CD4-positive, alpha-beta T cell treated with Interleukin-15 for 1 hour (primary cell): ENCODE data around the gene PTK7.

ENCODE experiments used
- DNase-seq: peaks from one replicate; pipeline ENCODE4 v3.0.0-alpha.2; 2020

PTK7 gene

GRCh38 chr6:43181942-43182860, 106.1 kb downstream of the PTK7 start, which contains the start of gene CUL9:
CUL9 (plus strand) TSS chr6:43182196; CDS start chr6:43184311, 2,115 bp downstream.
- DNase-seq: peak; percentile 80

DNA sequence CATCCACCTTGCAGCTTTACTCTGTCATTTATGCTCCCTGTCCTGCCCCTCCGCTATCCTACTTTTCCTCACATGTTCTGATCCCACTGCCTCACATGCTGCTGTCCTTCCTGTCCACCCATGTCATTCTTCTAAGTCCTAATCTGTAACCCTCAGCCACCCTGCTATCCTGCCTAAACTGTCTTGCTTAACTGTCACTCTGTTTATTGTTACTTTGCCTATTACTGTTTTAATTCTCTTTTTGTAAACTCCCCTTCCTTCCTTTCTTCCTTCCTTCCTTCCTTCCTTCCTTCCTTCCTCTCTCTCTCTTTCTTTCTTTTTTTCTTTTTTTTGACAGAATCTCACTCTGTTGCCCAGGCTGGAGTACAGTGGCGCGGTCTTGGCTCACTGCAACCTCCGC, 107.3 kb downstream of the PTK7 start:
- DNase-seq: no peak

DNA sequence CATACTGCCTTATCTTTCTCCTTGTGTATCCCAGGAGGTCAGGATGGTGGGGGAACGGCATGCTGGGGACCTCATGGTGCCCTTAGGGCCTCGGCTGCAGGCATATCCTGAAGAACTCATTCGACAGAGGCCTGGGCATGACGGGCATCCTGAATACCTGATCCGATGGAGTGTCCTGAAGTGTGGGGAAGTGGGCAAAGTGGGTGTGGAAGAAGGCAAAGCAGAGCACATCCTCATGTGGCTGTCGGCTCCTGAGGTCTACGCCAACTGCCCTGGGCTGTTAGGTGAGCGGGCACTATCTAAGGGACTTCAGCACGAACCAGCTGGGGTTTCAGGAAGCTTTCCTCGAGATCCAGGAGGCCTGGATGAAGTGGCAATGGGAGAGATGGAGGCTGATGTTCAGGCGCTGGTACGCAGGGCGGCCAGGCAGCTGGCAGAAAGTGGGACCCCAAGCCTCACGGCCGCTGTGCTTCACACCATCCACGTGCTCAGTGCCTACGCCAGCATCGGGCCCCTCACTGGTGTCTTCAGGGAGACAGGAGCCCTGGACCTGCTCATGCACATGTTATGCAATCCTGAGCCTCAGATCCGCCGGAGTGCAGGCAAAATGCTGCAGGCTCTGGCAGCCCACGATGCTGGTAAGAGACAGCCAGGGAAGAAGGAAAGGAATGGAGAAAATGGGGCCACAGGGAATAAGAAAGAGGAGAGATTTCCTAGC, 108.3 kb downstream of the PTK7 start:
- no peak for DNase-seq

- no peak for DNase-seq
Measured at GRCh38 chr6:43185391-43185985, 109.4 kb downstream of the PTK7 start.

GRCh38 chr6:43186019-43186418, 109.9 kb downstream of the PTK7 start:
- no peak for DNase-seq

GRCh38 chr6:43186706-43187105, 110.6 kb downstream of the PTK7 start:
- no peak for DNase-seq

DNA sequence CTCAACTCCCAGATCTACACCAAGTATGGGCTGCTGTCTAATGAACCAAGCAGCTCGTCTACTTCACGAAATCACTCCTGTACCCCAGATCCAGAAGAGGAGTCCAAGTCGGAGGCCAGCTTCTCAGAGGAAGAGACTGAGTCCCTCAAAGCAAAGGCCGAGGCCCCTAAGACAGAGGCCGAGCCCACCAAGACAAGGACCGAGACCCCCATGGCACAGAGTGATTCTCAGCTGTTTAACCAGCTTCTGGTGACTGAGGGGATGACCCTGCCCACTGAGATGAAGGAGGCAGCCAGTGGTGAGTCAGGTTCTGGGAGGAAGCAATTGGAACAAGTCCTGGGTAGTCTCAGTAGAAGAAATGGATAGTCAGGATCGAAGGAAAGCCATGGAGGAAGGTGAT, 111.7 kb downstream of the PTK7 start:
- no peak for DNase-seq

DNA sequence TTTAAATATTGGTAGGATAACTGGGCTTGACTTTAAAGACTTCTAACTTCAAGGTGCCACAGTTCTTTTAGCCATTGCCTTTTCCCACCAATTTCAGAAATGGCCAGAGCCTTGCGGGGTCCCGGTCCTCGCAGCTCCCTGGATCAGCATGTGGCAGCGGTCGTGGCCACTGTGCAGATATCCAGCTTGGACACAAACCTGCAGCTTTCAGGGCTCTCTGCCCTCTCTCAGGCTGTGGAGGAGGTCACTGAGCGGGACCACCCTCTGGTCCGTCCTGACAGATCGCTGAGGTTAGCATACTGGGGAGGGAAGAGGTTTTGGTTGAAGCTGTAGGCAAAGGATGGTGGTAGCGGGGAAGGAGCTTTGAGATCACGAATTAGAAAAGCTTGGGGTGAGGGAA, 112.3 kb downstream of the PTK7 start:
- no peak for DNase-seq

DNA sequence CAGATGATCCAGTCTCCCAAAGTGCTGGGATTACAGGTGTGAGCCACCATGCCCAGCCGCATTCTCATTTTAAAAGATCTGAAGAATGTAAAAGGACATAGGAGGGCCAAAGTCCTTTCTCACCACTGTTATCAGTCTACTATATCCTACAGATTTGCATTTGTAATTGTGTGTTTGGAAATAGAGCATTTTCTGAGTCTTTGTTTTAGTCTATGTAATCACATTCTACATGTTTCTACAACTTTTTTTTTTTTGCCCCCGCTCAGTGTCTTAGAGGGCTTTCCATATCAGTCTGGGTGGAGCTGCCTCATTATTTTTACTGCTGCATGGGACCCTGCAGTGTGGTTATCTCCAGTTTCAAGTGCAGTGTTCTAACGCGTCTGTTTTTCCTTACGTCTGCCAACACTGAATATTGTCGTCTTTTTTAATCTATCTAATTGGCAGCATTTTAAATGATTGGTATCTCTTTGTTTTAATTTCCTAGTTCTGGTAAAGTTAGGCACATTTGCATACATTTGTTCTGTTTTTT, 113.7 kb downstream of the PTK7 start:
- no peak for DNase-seq

DNA sequence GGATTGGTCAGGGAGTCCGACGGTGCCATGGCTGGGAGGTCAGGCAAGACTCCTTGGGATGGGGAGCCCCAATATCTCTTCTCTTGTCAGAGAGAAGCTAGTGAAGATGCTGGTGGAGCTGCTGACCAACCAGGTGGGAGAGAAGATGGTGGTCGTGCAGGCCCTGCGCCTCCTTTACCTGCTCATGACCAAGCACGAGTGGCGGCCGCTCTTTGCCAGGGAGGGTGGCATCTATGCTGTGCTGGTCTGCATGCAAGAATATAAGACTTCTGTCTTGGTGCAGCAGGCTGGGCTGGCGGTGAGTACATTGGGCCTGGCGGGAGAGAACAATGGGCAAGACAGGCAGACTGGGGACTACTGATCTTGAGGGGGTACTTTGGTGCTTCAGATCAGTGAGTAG, 116.8 kb downstream of the PTK7 start:
- no peak for DNase-seq

DNA sequence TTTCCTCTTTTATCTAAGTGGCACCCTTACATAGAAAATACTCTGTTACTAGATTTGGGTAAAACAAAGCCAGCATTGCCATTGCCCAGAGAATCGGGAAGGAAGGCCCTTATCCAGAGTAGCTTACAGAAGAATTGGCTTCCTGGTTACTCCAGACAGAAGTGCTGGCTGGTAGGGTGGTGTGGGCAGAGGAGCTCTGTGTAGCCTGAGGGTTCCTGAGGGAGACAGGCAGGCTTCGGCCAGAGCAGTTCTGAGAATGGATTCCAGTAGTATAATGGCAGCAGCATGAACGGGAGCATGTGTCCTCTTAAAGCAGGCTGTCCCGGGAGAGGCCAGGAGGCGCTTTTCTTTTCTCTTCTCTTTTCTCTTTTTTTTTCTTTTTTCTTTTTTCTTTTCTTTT, 117.8 kb downstream of the PTK7 start:
- no peak for DNase-seq

GRCh38 chr6:43196337-43196736, 120.2 kb downstream of the PTK7 start:
- no peak for DNase-seq

- no peak for DNase-seq
Measured at GRCh38 chr6:43199912-43200311, 123.8 kb downstream of the PTK7 start.

GRCh38 chr6:43200541-43200940, 124.4 kb downstream of the PTK7 start:
- no peak for DNase-seq

DNA sequence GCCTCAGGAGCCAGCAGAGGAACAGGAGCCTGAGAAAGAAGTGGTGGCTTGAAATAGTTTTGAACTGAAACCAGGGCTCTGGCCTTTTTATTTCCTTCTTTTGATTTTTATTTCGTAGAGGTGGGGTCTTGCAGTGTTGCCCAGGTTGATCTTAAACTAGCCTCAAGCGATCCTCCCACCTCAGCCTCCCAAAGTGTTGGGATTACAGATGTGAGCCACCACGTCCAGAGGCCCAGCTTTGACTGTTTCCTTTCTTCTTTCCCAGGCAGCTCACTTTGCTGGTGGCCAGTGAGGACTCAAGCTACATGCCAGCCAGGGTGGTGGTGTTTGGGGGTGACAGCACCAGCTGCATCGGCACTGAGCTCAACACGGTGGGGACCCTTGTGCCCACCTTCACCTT, 126.3 kb downstream of the PTK7 start:
- DNase-seq: no peak

DNA sequence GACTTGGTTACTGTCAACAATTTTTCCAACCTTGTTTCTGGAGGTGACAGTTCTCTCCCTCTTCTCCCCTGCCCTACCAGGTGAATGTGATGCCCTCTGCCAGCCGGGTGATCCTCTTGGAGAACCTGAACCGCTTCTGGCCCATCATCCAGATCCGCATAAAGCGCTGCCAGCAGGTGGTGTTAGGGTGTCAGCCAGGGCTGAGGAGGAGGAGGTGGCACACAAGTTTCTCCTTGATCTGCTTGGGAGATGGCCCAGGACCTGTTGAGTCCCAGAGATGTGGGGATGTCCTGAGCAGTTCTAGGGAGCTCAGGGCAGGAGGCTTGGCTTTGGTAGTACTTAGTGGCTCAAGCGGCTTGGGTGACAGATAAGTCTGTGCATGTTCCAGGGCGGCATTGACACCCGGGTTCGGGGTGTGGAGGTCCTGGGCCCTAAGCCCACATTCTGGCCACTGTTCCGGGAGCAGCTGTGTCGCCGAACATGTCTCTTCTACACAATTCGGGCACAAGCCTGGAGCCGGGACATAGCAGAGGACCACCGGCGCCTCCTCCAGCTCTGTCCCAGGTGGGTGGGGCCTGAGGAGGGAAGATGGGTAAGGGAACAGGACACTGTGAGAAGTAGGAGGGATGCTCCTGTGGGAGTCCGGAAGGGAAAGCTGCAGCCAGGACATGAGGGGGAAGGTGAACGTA, 127.1 kb downstream of the PTK7 start:
- DNase-seq: no peak

- no peak for DNase-seq
Measured at GRCh38 chr6:43203718-43204095, 127.6 kb downstream of the PTK7 start.

DNA sequence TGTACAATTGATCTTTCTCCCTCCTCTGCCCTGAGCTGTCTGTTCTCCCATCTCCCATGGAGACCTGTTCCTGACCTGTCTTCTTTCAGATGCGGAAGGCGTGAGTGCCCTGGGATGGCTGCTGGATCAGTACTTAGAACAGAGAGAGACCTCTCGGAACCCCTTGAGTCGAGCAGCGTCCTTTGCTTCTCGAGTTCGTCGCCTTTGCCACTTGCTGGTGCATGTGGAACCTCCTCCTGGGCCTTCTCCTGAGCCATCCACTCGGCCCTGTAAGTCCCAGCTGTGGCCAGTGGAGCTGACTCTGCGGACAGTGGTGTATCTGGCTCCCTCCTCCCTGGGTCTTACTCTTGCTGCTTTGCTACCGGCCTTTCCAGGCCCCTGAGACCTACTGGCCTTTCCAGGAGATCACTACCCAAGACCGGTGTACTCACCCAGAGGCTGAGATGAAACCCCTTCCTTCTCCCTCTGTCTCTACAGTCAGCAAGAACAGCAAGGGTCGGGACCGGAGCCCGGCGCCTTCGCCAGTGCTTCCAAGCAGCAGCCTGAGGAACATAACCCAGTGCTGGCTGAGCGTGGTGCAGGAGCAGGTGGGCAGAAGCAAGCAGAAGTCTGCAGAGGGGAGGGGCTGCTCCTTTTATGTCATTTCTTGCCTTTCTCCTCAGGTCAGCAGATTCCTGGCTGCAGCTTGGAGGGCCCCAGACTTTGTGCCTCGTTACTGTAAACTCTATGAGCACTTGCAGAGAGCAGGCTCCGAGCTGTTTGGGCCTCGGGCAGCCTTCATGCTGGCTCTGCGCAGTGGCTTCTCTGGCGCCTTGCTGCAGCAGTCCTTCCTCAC, 128.4 kb downstream of the PTK7 start:
- DNase-seq: no peak

DNA sequence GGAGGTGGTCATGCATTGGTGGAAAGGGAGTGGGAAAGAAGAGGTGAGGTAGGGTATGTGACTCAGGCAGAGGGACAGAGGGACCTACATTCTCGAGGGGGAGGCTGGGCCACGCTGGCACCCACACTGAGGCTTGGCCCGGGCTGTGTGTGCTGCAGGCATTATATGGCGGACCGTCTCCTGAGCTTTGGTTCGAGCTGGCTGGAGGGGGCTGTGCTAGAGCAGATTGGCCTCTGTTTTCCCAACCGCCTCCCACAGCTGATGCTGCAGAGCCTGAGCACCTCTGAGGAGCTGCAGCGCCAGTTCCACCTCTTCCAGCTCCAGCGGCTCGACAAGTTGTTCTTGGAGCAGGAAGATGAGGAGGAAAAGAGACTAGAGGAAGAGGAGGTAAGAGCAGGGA, 129.7 kb downstream of the PTK7 start:
- DNase-seq: no peak

DNA sequence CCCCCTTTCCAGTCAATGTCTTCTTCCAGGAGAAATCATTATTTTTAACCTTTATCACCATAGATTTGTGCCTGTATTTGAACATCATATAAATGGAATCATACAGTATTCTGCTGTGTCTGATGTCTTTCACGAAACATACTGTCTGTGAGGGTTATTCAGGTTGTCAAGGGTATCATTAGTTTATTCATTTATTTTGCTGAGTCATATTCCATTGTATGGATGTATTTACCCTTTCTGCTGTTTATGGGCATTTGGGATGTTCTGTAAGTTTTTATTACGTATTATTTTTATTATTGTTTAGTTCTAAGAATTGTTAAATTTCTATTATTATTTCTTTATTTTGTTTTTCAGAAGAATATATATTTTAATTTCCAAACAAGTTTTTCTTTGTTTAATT, 131.2 kb downstream of the PTK7 start:
- DNase-seq: no peak
